NCI-H146 (cell line): Measurements from ENCODE around the gene EPSTI1.

Experiments used
- DNase-seq: peaks from one replicate; lab custom pipeline; 2025; lab: John Stamatoyannopoulos, UW

EPSTI1 gene

GRCh38 chr13:42971691-42972347, 20.2 kb downstream of the EPSTI1 start:
- no peak for DNase-seq

- DNase-seq: peak; percentile 64
Measured at GRCh38 chr13:42970824-42971690, 21.0 kb downstream of the EPSTI1 start.

- DNase-seq: peak; percentile 74
Measured at GRCh38 chr13:42969565-42970172, 22.4 kb downstream of the EPSTI1 start.

- DNase-seq: peak; percentile 88
Measured at GRCh38 chr13:42968906-42969305, 23.1 kb downstream of the EPSTI1 start.

GRCh38 chr13:42967660-42968059, 24.4 kb downstream of the EPSTI1 start:
- peak; percentile 16 for DNase-seq

GRCh38 chr13:42965281-42965680, 26.8 kb downstream of the EPSTI1 start:
- DNase-seq: no peak

GRCh38 chr13:42964761-42965161, 27.3 kb downstream of the EPSTI1 start:
- DNase-seq: no peak

GRCh38 chr13:42959615-42960014, 32.4 kb downstream of the EPSTI1 start:
- no peak for DNase-seq

GRCh38 chr13:42957881-42958280, 34.2 kb downstream of the EPSTI1 start:
- DNase-seq: no peak

GRCh38 chr13:42950181-42950580, 41.9 kb downstream of the EPSTI1 start:
- no peak for DNase-seq

GRCh38 chr13:42947925-42948324, 44.1 kb downstream of the EPSTI1 start:
- DNase-seq: no peak

GRCh38 chr13:42946927-42947326, 45.1 kb downstream of the EPSTI1 start:
- no peak for DNase-seq

- DNase-seq: no peak
Measured at GRCh38 chr13:42929886-42930535, 62.0 kb downstream of the EPSTI1 start.

GRCh38 chr13:42926555-42926954, 65.5 kb downstream of the EPSTI1 start:
- DNase-seq: no peak

- no peak for DNase-seq
Measured at GRCh38 chr13:42926043-42926442, 66.0 kb downstream of the EPSTI1 start.

- no peak for DNase-seq
Measured at GRCh38 chr13:42925626-42926025, 66.4 kb downstream of the EPSTI1 start.

GRCh38 chr13:42924344-42924743, 67.7 kb downstream of the EPSTI1 start:
- DNase-seq: peak; percentile 79

- DNase-seq: no peak
Measured at GRCh38 chr13:42907745-42908144, 84.3 kb downstream of the EPSTI1 start.

- DNase-seq: no peak
Measured at GRCh38 chr13:42906257-42906656, 85.8 kb downstream of the EPSTI1 start.

GRCh38 chr13:42905579-42905978, 86.5 kb downstream of the EPSTI1 start:
- DNase-seq: no peak

GRCh38 chr13:42899266-42899665, 92.8 kb downstream of the EPSTI1 start:
- no peak for DNase-seq

GRCh38 chr13:42895776-42896175, 96.3 kb downstream of the EPSTI1 start:
- no peak for DNase-seq
